Measurements from ENCODE around the gene SLC44A1. TPM values are rescaled to one million over a fixed set of nuclear protein-coding genes. Genes with fewer than 3 reads are reported as not detected.

The SLC44A1 gene
- total RNA-seq, 1 donor from 2014 or later, result 13.9 TPM

GRCh38 chr9:105293408-105293807 lies 49.0 kb downstream of the SLC44A1 start:
- no peak for TF ChIP-seq CTCF (conservative IDR thresholded peaks at IDR 0.05)

GRCh38 chr9:105295201-105295550 lies 50.7 kb downstream of the SLC44A1 start:
- Mint-ChIP-seq H3K27ac (ENCODE audit: unreplicated experiment) (no peak overlapping the region), H3K36me3 (ENCODE audit: low read depth) (no peaks in the 10 kb centered on the region), H3K4me3 (no peak overlapping the region), H3K9me3 (no peaks in the 10 kb centered on the region), H3K4me1 (peaks cover 28% of the 10 kb centered on the region), H3K27me3 (ENCODE audit: low read depth) (no peaks in the 10 kb centered on the region)
- no peak for TF ChIP-seq CTCF (conservative IDR thresholded peaks at IDR 0.05)
- DNase-seq (ENCODE audit: low read depth, low spot score), result no peak

More at GRCh38 chr9:105293408-105293807, 49.0 kb downstream of the SLC44A1 start:
- DNase-seq (ENCODE audit: low read depth, low spot score), result no peak
- Mint-ChIP-seq H3K4me1 (peaks cover 28% of the 10 kb centered on the region), H3K27ac (ENCODE audit: unreplicated experiment) (no peak overlapping the region), H3K9me3 (no peaks in the 10 kb centered on the region), H3K36me3 (ENCODE audit: low read depth) (no peaks in the 10 kb centered on the region), H3K27me3 (ENCODE audit: low read depth) (no peaks in the 10 kb centered on the region), H3K4me3 (no peak overlapping the region)

- Mint-ChIP-seq H3K27me3 (ENCODE audit: low read depth) (no peaks in the 10 kb centered on the region), H3K27ac (ENCODE audit: unreplicated experiment) (peak overlapping the region; percentile 69), H3K4me1 (peaks cover 28% of the 10 kb centered on the region), H3K4me3 (no peak overlapping the region), H3K9me3 (no peaks in the 10 kb centered on the region), H3K36me3 (ENCODE audit: low read depth) (no peaks in the 10 kb centered on the region)
- no peak for DNase-seq (ENCODE audit: low read depth, low spot score)
- TF ChIP-seq CTCF (conservative IDR thresholded peaks at IDR 0.05), result no peak
These were observed 51.5 kb downstream of the SLC44A1 start for GRCh38 chr9:105295986-105296385.

- Mint-ChIP-seq H3K27me3 (ENCODE audit: low read depth) (no peaks in the 10 kb centered on the region), H3K4me1 (peaks cover 28% of the 10 kb centered on the region), H3K4me3 (no peak overlapping the region), H3K36me3 (ENCODE audit: low read depth) (no peaks in the 10 kb centered on the region), H3K27ac (ENCODE audit: unreplicated experiment) (no peak overlapping the region), H3K9me3 (no peaks in the 10 kb centered on the region)
- no peak for TF ChIP-seq CTCF (conservative IDR thresholded peaks at IDR 0.05)
- no peak for DNase-seq (ENCODE audit: low read depth, low spot score)
These were observed 52.0 kb downstream of the SLC44A1 start for GRCh38 chr9:105296445-105296844.

GRCh38 chr9:105296877-105297287 lies 52.4 kb downstream of the SLC44A1 start:
- Mint-ChIP-seq H3K4me1 (peaks cover 28% of the 10 kb centered on the region), H3K27me3 (ENCODE audit: low read depth) (no peaks in the 10 kb centered on the region), H3K36me3 (ENCODE audit: low read depth) (no peaks in the 10 kb centered on the region), H3K27ac (ENCODE audit: unreplicated experiment) (no peak overlapping the region), H3K4me3 (no peak overlapping the region), H3K9me3 (no peaks in the 10 kb centered on the region)
- TF ChIP-seq CTCF (conservative IDR thresholded peaks at IDR 0.05), result no peak
- no peak for DNase-seq (ENCODE audit: low read depth, low spot score)
